ENCODE data around the gene NANOG. TPM values are rescaled to one million over a fixed set of nuclear protein-coding genes. Genes with fewer than 3 reads are reported as not detected.
"Not testable (repeated sequence)": the region's sequence is repeated elsewhere in the genome, so short reads cannot be mapped to it uniquely, and the experiment has no call there.

NANOG gene
- under 1 TPM; 0.23 to 0.49 TPM for total RNA-seq
- polyA plus RNA-seq: not detected
- long read RNA-seq, donor 1: 0 reads
- long read RNA-seq, donor 2: 0 reads
- long read RNA-seq, donor 3: 0 reads
- long read RNA-seq, donor 4: 0 reads
- long read RNA-seq, donor 5, full-length matches to known transcripts: 1 of 1 reads
- long read RNA-seq, donor 5, partial matches to known transcripts: 0 of 1 reads
- long read RNA-seq, donor 5, other reads (novel, unspliced or antisense): 0 of 1 reads

GRCh38 chr12:7788884-7789528 lies at the start of gene NANOG:
NANOG (plus strand) TSS chr12:7789402; CDS start chr12:7789615, 213 bp downstream.
- not testable (repeated sequence) for H3K36me3 ChIP-seq (ENCODE audit: control insufficient read depth in 4 of 4, insufficient read depth in 4 of 4, low read length in 4 of 4); H3K4me3 ChIP-seq; H3K4me1 ChIP-seq (ENCODE audit: control insufficient read depth in 5 of 5, insufficient read depth in 5 of 5, low read length in 5 of 5); H3K9ac ChIP-seq (ENCODE audit: insufficient read depth in 1 of 2, low read length in 2 of 2); DNase-seq; ATAC-seq (ENCODE audit: insufficient read depth, low FRiP score); H3K9me3 ChIP-seq (ENCODE audit: control insufficient read depth in 4 of 4, insufficient read depth in 3 of 4, low read length in 3 of 4); H3K27ac ChIP-seq (ENCODE audit: low read depth in 1 of 2, low read length in 1 of 2)
- WGBS, 2 donors: 77 to 86% methylated on average over 12 to 13 of the region's 13 CpGs
- H3K27me3 ChIP-seq (ENCODE audit: control insufficient read depth in 3 of 3, insufficient read depth in 3 of 3, low read length in 2 of 3): peaks cover 0 to 23% (median 18%) of the 10 kb centered on the region in 3 donors

GRCh38 chr12:7747246-7747645 lies 42.0 kb upstream of the NANOG start, which contains the start of gene CLEC4C:
CLEC4C (minus strand) TSS chr12:7747375; CDS start chr12:7747348, 27 bp downstream.
- H3K27me3 ChIP-seq (ENCODE audit: control insufficient read depth in 3 of 3, insufficient read depth in 3 of 3, low read length in 2 of 3): no peaks in the 10 kb centered on the region
- no peaks in the 10 kb centered on the region for H3K4me1 ChIP-seq (ENCODE audit: control insufficient read depth in 5 of 5, insufficient read depth in 5 of 5, low read length in 5 of 5)
- WGBS, 2 donors: 70 to 88% methylated on average over 5 of the region's 5 CpGs

GRCh38 chr12:7748852-7749251 lies 40.4 kb upstream of the NANOG start:
- TF ChIP-seq CTCF (IDR thresholded peaks at IDR 0.05; ENCODE audit: control extremely low read depth, extremely low read depth): no peak
- Histone ChIP-seq H3K9ac (ENCODE audit: insufficient read depth in 1 of 2, low read length in 2 of 2) (no peak overlapping the region), H3K4me3 (no peak overlapping the region), H3K9me3 (ENCODE audit: control insufficient read depth in 4 of 4, insufficient read depth in 3 of 4, low read length in 3 of 4) (peaks cover 0 to 2% (median under 1%) of the 10 kb centered on the region in 4 donors), H3K36me3 (ENCODE audit: control insufficient read depth in 4 of 4, insufficient read depth in 4 of 4, low read length in 4 of 4) (no peaks in the 10 kb centered on the region), H3K27me3 (ENCODE audit: control insufficient read depth in 3 of 3, insufficient read depth in 3 of 3, low read length in 2 of 3) (no peaks in the 10 kb centered on the region), H3K27ac (ENCODE audit: low read depth in 1 of 2, low read length in 1 of 2) (no peak overlapping the region), H3K4me1 (ENCODE audit: control insufficient read depth in 5 of 5, insufficient read depth in 5 of 5, low read length in 5 of 5) (no peaks in the 10 kb centered on the region)
- DNase-seq (no peak), ATAC-seq (ENCODE audit: insufficient read depth, low FRiP score) (no peak)
- 58 to 67% methylated on average over 4 of the region's 4 CpGs for WGBS, 2 donors

More at GRCh38 chr12:7747246-7747645, 42.0 kb upstream of the NANOG start, which contains the start of gene CLEC4C:
- no peak within 1 kb of the TSS for H3K9ac ChIP-seq (ENCODE audit: insufficient read depth in 1 of 2, low read length in 2 of 2)
- no peak for DNase-seq
- no peak within 1 kb of the TSS for H3K27ac ChIP-seq (ENCODE audit: low read depth in 1 of 2, low read length in 1 of 2)
- peaks cover 0 to 2% (median under 1%) of the 10 kb centered on the region in 4 donors for H3K9me3 ChIP-seq (ENCODE audit: control insufficient read depth in 4 of 4, insufficient read depth in 3 of 4, low read length in 3 of 4)
- no peak within 1 kb of the TSS for H3K4me3 ChIP-seq
- TF ChIP-seq CTCF (IDR thresholded peaks at IDR 0.05; ENCODE audit: control extremely low read depth, extremely low read depth): no peak
- ATAC-seq (ENCODE audit: insufficient read depth, low FRiP score): no peak
- no peaks in the 10 kb centered on the region for H3K36me3 ChIP-seq (ENCODE audit: control insufficient read depth in 4 of 4, insufficient read depth in 4 of 4, low read length in 4 of 4)

GRCh38 chr12:7749442-7749841 lies 39.8 kb upstream of the NANOG start:
- ATAC-seq (ENCODE audit: insufficient read depth, low FRiP score) (no peak), DNase-seq (no peak)
- H3K27me3 ChIP-seq (ENCODE audit: control insufficient read depth in 3 of 3, insufficient read depth in 3 of 3, low read length in 2 of 3): no peaks in the 10 kb centered on the region
- no peaks in the 10 kb centered on the region for H3K4me1 ChIP-seq (ENCODE audit: control insufficient read depth in 5 of 5, insufficient read depth in 5 of 5, low read length in 5 of 5)
- H3K36me3 ChIP-seq (ENCODE audit: control insufficient read depth in 4 of 4, insufficient read depth in 4 of 4, low read length in 4 of 4): no peaks in the 10 kb centered on the region
- H3K4me3 ChIP-seq: no peak overlapping the region
- WGBS, 2 donors: 87 to 89% methylated on average over 8 of the region's 8 CpGs
- no peak for TF ChIP-seq CTCF (IDR thresholded peaks at IDR 0.05; ENCODE audit: control extremely low read depth, extremely low read depth)
- no peaks in the 10 kb centered on the region for H3K9me3 ChIP-seq (ENCODE audit: control insufficient read depth in 4 of 4, insufficient read depth in 3 of 4, low read length in 3 of 4)
- no peak overlapping the region for H3K9ac ChIP-seq (ENCODE audit: insufficient read depth in 1 of 2, low read length in 2 of 2)
- H3K27ac ChIP-seq (ENCODE audit: low read depth in 1 of 2, low read length in 1 of 2): no peak overlapping the region

Data from lung (tissue), 16 donors.